ENCODE measurements around the gene TMIGD1.

DNA sequence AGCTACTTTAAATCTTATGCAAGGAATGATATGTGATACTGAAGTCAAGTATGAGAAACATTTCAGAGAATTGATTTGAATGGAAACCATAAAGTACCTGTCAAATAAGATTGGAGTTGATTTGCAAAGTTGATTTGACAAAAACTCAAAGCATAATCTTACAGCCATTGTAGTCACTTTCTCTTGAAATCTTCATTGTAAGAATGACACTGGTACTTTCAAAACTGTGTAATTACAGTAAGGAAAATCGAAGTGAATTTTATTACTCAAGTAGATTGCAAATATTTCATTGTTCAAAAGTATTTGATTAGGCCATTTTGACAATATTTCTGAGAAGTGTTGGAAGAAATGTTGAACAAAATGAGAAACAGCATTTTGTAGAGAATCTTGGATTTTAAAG lies 48.5 kb upstream of the TMIGD1 start:
- TF ChIP-seq, protein P1, sequence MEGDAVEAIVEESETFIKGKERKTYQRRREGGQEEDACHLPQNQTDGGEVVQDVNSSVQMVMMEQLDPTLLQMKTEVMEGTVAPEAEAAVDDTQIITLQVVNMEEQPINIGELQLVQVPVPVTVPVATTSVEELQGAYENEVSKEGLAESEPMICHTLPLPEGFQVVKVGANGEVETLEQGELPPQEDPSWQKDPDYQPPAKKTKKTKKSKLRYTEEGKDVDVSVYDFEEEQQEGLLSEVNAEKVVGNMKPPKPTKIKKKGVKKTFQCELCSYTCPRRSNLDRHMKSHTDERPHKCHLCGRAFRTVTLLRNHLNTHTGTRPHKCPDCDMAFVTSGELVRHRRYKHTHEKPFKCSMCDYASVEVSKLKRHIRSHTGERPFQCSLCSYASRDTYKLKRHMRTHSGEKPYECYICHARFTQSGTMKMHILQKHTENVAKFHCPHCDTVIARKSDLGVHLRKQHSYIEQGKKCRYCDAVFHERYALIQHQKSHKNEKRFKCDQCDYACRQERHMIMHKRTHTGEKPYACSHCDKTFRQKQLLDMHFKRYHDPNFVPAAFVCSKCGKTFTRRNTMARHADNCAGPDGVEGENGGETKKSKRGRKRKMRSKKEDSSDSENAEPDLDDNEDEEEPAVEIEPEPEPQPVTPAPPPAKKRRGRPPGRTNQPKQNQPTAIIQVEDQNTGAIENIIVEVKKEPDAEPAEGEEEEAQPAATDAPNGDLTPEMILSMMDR (IDR thresholded peaks at IDR 0.05) = no peak
- no peak for TF ChIP-seq POLR2A (IDR thresholded peaks at IDR 0.05)
